ENCODE data around the gene KIFC3.

Gene KIFC3

DNA sequence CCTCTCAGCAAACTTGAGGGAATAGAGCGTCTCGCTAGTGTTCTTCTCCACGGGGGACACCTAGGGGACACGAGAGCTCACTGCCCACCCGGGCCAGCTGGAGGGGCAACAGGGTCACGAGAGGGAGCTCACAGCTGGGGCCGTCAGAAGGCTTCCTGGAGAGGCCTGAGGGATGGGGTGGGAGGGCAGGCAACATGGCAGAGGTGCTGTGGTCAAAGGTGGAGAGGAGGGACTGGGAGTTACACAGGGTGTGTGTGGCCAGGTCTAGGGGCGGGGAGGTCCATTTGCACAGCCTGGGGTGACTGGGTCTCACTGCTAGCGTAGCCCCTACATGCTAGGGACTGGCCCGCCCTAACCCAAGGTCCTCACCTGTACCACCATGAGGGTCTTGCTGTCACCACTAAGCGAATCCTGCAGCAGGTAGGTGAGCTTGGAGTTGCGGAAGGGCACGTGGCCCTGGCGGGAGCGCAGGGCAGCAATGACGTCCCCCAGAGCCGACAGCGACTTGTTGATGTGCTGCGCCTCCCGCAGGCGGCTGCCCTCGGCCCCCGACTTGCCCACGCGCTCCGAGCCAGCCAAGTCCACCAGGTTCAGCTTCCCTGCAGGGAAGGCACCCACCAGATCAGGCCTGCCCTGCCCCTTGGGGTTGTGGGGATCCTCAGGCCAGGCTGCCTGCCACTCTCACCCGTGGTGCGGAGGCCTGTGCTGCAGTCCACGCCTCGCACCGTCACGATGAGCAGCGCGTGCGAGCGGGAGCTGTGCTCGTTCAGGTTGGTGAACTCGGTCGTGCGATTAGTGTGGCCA lies 41.7 kb downstream of the KIFC3 start:
- Histone ChIP-seq H3K27ac (ENCODE audit: low read length) (no peak overlapping the region), H3K4me1 (ENCODE audit: low read length) (no peaks in the 10 kb centered on the region), H3K27me3 (replicated peaks; ENCODE audit: insufficient read depth, low read length) (no peaks in the 10 kb centered on the region), H3K36me3 (replicated peaks; ENCODE audit: insufficient read depth, low read length) (no peaks in the 10 kb centered on the region), H3K9me3 (replicated peaks; ENCODE audit: insufficient read depth, low read length) (no peaks in the 10 kb centered on the region), H3K4me2 (ENCODE audit: low read depth, low read length) (no peak overlapping the region), H3K9me2 (replicated peaks; ENCODE audit: insufficient read depth, low read length) (no peaks in the 10 kb centered on the region), H3K4me3 (ENCODE audit: low read length) (no peak overlapping the region), H3K79me2 (ENCODE audit: low read length) (no peaks in the 10 kb centered on the region), H2AFZ (ENCODE audit: low read length) (no peak overlapping the region), H3F3A (ENCODE audit: insufficient read depth, low read length) (no peaks in the 10 kb centered on the region), H4K20me1 (ENCODE audit: insufficient read depth, low read length) (no peaks in the 10 kb centered on the region), H3K9ac (ENCODE audit: low read length) (no peak overlapping the region)
- no peak for DNase-seq
- TF ChIP-seq, protein P1, sequence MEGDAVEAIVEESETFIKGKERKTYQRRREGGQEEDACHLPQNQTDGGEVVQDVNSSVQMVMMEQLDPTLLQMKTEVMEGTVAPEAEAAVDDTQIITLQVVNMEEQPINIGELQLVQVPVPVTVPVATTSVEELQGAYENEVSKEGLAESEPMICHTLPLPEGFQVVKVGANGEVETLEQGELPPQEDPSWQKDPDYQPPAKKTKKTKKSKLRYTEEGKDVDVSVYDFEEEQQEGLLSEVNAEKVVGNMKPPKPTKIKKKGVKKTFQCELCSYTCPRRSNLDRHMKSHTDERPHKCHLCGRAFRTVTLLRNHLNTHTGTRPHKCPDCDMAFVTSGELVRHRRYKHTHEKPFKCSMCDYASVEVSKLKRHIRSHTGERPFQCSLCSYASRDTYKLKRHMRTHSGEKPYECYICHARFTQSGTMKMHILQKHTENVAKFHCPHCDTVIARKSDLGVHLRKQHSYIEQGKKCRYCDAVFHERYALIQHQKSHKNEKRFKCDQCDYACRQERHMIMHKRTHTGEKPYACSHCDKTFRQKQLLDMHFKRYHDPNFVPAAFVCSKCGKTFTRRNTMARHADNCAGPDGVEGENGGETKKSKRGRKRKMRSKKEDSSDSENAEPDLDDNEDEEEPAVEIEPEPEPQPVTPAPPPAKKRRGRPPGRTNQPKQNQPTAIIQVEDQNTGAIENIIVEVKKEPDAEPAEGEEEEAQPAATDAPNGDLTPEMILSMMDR (IDR thresholded peaks at IDR 0.05; ENCODE audit: low read length), result no peak

DNA sequence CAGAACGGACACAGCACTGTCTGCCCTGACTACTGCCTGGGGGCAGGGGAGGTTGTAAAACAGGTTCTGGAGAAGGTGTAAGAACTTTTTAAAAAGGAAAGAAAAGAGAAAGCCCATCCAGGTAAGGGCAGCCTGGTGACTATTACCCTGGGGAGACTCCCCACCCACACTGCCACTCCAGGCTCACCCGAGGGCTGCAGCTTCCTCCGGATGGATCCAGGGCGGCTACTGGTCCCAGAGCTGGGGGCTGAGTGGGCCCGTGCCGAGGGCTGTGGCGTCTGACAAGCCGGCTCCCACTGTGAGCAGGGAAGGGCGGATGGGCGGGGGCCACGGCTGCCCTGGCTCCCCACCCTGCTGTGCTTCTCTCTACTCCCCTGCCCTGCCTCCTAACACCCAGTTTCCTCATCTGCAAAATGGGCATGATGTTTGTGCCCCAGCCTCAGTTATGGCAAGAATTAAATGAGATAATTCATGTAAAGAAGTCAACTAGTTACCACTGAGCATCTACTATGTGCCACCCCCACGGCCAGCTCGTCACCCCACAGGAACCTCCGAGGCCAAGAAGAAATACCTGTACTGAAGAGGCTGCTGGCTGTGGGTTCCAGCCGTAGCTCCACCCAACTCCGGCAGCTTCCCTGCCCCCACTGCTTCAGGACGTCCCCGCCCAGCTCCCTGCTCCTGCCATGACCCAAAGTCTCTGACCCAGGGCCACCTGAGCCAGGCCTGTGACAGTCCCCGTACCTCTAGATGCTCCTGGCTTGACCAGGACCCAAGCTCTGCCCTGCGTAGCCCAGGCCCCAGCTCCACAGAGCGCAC lies 42.5 kb downstream of the KIFC3 start:
- H3K36me3 ChIP-seq (replicated peaks; ENCODE audit: insufficient read depth, low read length), result no peaks in the 10 kb centered on the region
- no peak for DNase-seq
- H3K9ac ChIP-seq (ENCODE audit: low read length), result no peak overlapping the region
- no peak overlapping the region for H3K27ac ChIP-seq (ENCODE audit: low read length)
- no peaks in the 10 kb centered on the region for H3F3A ChIP-seq (ENCODE audit: insufficient read depth, low read length)
- H3K4me2 ChIP-seq (ENCODE audit: low read depth, low read length), result no peak overlapping the region
- no peaks in the 10 kb centered on the region for H3K4me1 ChIP-seq (ENCODE audit: low read length)
- H4K20me1 ChIP-seq (ENCODE audit: insufficient read depth, low read length), result no peaks in the 10 kb centered on the region
- H3K79me2 ChIP-seq (ENCODE audit: low read length), result no peaks in the 10 kb centered on the region
- H2AFZ ChIP-seq (ENCODE audit: low read length), result no peak overlapping the region
- no peaks in the 10 kb centered on the region for H3K9me2 ChIP-seq (replicated peaks; ENCODE audit: insufficient read depth, low read length)
- TF ChIP-seq, protein P1 (IDR thresholded peaks at IDR 0.05; ENCODE audit: low read length), result no peak
- TF ChIP-seq EZH2phosphoT487 (IDR thresholded peaks at IDR 0.05; ENCODE audit: low read length), result no peak
- TF ChIP-seq EZH2 (optimal IDR thresholded peaks at IDR 0.05; ENCODE audit: low read depth, low read length), result no peak
- no peak overlapping the region for H3K4me3 ChIP-seq (ENCODE audit: low read length)
- no peaks in the 10 kb centered on the region for H3K27me3 ChIP-seq (replicated peaks; ENCODE audit: insufficient read depth, low read length)
- H3K9me3 ChIP-seq (replicated peaks; ENCODE audit: insufficient read depth, low read length), result no peaks in the 10 kb centered on the region

DNA sequence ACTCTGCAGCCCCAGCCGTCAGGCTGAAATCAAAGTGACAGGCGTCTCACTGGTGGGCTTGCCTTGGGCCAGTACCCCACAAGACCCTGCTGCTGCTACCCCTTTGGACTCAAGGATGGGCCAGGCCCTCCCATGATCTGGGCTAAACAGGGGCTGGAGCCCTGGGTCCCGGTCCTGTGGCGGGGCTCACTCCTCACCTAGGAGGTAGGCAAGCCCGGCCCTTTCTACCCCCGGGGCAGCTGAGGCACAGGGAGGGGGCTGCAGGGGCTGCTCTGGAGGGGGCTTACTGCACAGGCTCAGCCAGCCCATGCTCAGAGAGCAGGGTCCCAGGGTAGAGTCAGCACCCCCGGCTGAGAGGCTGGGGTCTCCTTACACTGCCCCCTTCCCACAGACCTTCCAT lies 43.2 kb downstream of the KIFC3 start:
- Histone ChIP-seq H3K36me3 (replicated peaks; ENCODE audit: insufficient read depth, low read length) (no peaks in the 10 kb centered on the region), H3K79me2 (ENCODE audit: low read length) (no peaks in the 10 kb centered on the region), H4K20me1 (ENCODE audit: insufficient read depth, low read length) (no peaks in the 10 kb centered on the region), H3K9me2 (replicated peaks; ENCODE audit: insufficient read depth, low read length) (no peaks in the 10 kb centered on the region), H3F3A (ENCODE audit: insufficient read depth, low read length) (no peaks in the 10 kb centered on the region), H3K27me3 (replicated peaks; ENCODE audit: insufficient read depth, low read length) (no peaks in the 10 kb centered on the region), H2AFZ (ENCODE audit: low read length) (no peak overlapping the region), H3K4me1 (ENCODE audit: low read length) (no peaks in the 10 kb centered on the region), H3K9me3 (replicated peaks; ENCODE audit: insufficient read depth, low read length) (no peaks in the 10 kb centered on the region), H3K4me2 (ENCODE audit: low read depth, low read length) (no peak overlapping the region), H3K4me3 (ENCODE audit: low read length) (no peak overlapping the region), H3K27ac (ENCODE audit: low read length) (no peak overlapping the region), H3K9ac (ENCODE audit: low read length) (no peak overlapping the region)
- no peak for DNase-seq
- TF ChIP-seq EZH2phosphoT487 (IDR thresholded peaks at IDR 0.05; ENCODE audit: low read length), result no peak
- TF ChIP-seq, protein P1 (IDR thresholded peaks at IDR 0.05; ENCODE audit: low read length), result no peak
- no peak for TF ChIP-seq EZH2 (optimal IDR thresholded peaks at IDR 0.05; ENCODE audit: low read depth, low read length)
